ENCODE measurements around the gene ST6GAL2. TPM values are rescaled to one million over a fixed set of nuclear protein-coding genes. Genes with fewer than 3 reads are reported as not detected.

Gene ST6GAL2
- polyA plus RNA-seq, 1 of the 3 experiments (the other 2 are of a cell fraction) = 0.77 TPM

DNA sequence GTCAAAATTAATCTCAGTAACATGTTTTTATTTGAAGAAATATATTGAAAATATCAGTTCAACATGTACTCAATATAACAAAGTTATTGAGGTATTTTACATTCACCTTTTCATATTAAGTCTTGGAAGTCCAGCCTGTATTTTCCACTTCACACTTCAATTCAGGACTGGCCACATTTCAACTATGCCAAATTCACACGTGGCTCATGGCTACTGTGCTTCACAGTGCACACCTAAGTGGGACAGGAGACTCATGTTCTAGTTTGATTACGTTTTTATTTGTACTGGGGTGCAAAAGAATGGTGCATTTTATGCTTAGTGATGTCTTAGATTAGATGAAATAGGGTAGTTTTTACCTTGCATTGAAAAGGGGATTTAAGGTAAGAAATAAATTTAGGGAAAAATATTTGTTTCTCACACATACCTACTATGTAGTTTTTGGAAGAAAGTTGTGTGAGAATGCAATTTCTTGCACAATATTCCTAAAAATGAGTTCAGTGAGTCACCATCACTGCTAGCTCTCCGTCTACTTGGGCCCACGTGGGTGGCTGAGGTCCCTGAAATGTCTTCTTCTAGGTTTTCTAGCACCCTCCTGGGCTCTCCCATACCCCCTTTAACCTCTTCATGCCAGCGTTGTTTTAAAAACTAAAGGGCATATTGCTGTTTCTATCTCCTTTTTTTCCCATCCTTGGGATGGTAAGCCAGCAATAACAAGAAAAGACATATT lies 87.0 kb downstream of the ST6GAL2 start:
- H3K9me2 ChIP-seq = no peaks in the 10 kb centered on the region
- no peaks in the 10 kb centered on the region for H3F3A ChIP-seq (replicated peaks; ENCODE audit: insufficient read depth)
- TF ChIP-seq RXRA (IDR thresholded peaks at IDR 0.05; ENCODE audit: borderline replicate concordance, low read depth) (no peak), FOXJ3 (CRISPR knock-in tag; IDR thresholded peaks at IDR 0.05) (no peak), EP300 (IDR thresholded peaks at IDR 0.05; ENCODE audit: borderline replicate concordance in 1 of 2, low read depth in 1 of 2, low read length in 1 of 2) (no peak), MXI1 (IDR thresholded peaks at IDR 0.05; ENCODE audit: low read depth, low read length) (no peak)
- TF ChIP-seq, protein P1, sequence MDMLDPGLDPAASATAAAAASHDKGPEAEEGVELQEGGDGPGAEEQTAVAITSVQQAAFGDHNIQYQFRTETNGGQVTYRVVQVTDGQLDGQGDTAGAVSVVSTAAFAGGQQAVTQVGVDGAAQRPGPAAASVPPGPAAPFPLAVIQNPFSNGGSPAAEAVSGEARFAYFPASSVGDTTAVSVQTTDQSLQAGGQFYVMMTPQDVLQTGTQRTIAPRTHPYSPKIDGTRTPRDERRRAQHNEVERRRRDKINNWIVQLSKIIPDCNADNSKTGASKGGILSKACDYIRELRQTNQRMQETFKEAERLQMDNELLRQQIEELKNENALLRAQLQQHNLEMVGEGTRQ (IDR thresholded peaks at IDR 0.05; ENCODE audit: borderline replicate concordance, low read depth, low read length) = no peak
- TF ChIP-seq, protein P2, sequence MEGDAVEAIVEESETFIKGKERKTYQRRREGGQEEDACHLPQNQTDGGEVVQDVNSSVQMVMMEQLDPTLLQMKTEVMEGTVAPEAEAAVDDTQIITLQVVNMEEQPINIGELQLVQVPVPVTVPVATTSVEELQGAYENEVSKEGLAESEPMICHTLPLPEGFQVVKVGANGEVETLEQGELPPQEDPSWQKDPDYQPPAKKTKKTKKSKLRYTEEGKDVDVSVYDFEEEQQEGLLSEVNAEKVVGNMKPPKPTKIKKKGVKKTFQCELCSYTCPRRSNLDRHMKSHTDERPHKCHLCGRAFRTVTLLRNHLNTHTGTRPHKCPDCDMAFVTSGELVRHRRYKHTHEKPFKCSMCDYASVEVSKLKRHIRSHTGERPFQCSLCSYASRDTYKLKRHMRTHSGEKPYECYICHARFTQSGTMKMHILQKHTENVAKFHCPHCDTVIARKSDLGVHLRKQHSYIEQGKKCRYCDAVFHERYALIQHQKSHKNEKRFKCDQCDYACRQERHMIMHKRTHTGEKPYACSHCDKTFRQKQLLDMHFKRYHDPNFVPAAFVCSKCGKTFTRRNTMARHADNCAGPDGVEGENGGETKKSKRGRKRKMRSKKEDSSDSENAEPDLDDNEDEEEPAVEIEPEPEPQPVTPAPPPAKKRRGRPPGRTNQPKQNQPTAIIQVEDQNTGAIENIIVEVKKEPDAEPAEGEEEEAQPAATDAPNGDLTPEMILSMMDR (IDR thresholded peaks at IDR 0.05) = no peak
- TF ChIP-seq, protein P3, sequence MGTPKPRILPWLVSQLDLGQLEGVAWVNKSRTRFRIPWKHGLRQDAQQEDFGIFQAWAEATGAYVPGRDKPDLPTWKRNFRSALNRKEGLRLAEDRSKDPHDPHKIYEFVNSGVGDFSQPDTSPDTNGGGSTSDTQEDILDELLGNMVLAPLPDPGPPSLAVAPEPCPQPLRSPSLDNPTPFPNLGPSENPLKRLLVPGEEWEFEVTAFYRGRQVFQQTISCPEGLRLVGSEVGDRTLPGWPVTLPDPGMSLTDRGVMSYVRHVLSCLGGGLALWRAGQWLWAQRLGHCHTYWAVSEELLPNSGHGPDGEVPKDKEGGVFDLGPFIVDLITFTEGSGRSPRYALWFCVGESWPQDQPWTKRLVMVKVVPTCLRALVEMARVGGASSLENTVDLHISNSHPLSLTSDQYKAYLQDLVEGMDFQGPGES (IDR thresholded peaks at IDR 0.05; ENCODE audit: low read depth, low read length) = no peak
- H3K36me3 ChIP-seq (replicated peaks in 1 of 2; ENCODE audit: control insufficient read depth in 1 of 2, insufficient read depth in 2 of 2, low read length in 1 of 2) = no peaks in the 10 kb centered on the region
- ChIA-PET POLR2A (no interaction called here), CTCF (no interaction called here)
- H3K9ac ChIP-seq = no peak overlapping the region
- 34% methylated on average over 5 of the region's 5 CpGs for whole genome bisulfite sequencing (ENCODE audit: low lambda C conversion rate)
- no peaks in the 10 kb centered on the region for H4K20me1 ChIP-seq (ENCODE audit: insufficient read depth)
- no peak overlapping the region for H3K4me2 ChIP-seq
- H2AFZ ChIP-seq (ENCODE audit: low read depth) = no peak overlapping the region
- no peak overlapping the region for H3K27ac ChIP-seq (ENCODE audit: low read depth in 2 of 2, low read length in 1 of 2)
- H3K9me3 ChIP-seq = no peaks in the 10 kb centered on the region
- DNase-seq = no peak
- no peak overlapping the region for H3K4me3 ChIP-seq (ENCODE audit: low read depth in 2 of 2, low read length in 1 of 2)
- H3K79me2 ChIP-seq (ENCODE audit: insufficient read depth) = no peaks in the 10 kb centered on the region
- no peaks in the 10 kb centered on the region for H3K27me3 ChIP-seq (ENCODE audit: insufficient read depth)
- H3K4me1 ChIP-seq (ENCODE audit: control insufficient read depth in 1 of 2, insufficient read depth in 2 of 2, low read depth in 1 of 2, low read length in 1 of 2) = no peaks in the 10 kb centered on the region

DNA sequence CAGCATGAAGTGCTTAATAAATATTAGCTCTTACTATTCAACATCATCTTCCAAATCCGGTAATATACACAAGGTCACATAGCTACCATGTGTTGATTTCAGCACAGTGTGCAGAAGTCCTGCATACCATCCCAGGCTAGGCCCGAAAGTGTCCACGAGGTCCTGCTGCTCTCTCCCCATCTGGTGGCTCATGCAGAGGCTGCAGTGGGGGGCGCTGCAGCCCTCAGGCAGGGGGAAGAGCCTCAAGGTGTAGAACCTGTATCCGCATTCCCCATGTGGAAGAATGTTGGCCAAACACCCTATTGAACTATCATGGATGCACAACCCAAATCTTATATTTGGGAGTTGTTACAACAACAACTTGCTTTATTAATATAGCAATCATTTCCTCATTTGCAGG lies 88.5 kb downstream of the ST6GAL2 start:
- H3K9me3 ChIP-seq = no peaks in the 10 kb centered on the region
- no peaks in the 10 kb centered on the region for H3K27me3 ChIP-seq (ENCODE audit: insufficient read depth)
- no peaks in the 10 kb centered on the region for H3K79me2 ChIP-seq (ENCODE audit: insufficient read depth)
- no peaks in the 10 kb centered on the region for H3K36me3 ChIP-seq (replicated peaks in 1 of 2; ENCODE audit: control insufficient read depth in 1 of 2, insufficient read depth in 2 of 2, low read length in 1 of 2)
- no peaks in the 10 kb centered on the region for H3F3A ChIP-seq (replicated peaks; ENCODE audit: insufficient read depth)
- no peak overlapping the region for H3K4me3 ChIP-seq (ENCODE audit: low read depth in 2 of 2, low read length in 1 of 2)
- H3K4me2 ChIP-seq = no peak overlapping the region
- no peak overlapping the region for H2AFZ ChIP-seq (ENCODE audit: low read depth)
- DNase-seq = no peak
- no peaks in the 10 kb centered on the region for H3K4me1 ChIP-seq (ENCODE audit: control insufficient read depth in 1 of 2, insufficient read depth in 2 of 2, low read depth in 1 of 2, low read length in 1 of 2)
- no peaks in the 10 kb centered on the region for H3K9me2 ChIP-seq
- H4K20me1 ChIP-seq (ENCODE audit: insufficient read depth) = no peaks in the 10 kb centered on the region
- ChIA-PET CTCF (interaction anchor here (0.6 kb wide), 1 partner anchor 74 kb away, joined by 3 read pairs; no protein-coding TSS in a partner anchor), POLR2A (no interaction called here)
- 74% methylated on average over 5 of the region's 5 CpGs for WGBS (ENCODE audit: low lambda C conversion rate)
- no peak overlapping the region for H3K27ac ChIP-seq (ENCODE audit: low read depth in 2 of 2, low read length in 1 of 2)
- no peak overlapping the region for H3K9ac ChIP-seq
- TF ChIP-seq RAD21 (IDR thresholded peaks at IDR 0.05; ENCODE audit: low read length) (no peak), NRF1 (IDR thresholded peaks at IDR 0.05; ENCODE audit: low read depth, low read length) (no peak), SIN3A (IDR thresholded peaks at IDR 0.05; ENCODE audit: borderline replicate concordance, low read depth, low read length) (no peak), MXI1 (IDR thresholded peaks at IDR 0.05; ENCODE audit: low read depth, low read length) (no peak), FOXM1 (IDR thresholded peaks at IDR 0.05; ENCODE audit: low read depth) (no peak), TCF12 (IDR thresholded peaks at IDR 0.05) (no peak), FOXJ3 (CRISPR knock-in tag; IDR thresholded peaks at IDR 0.05) (no peak), ELF1 (IDR thresholded peaks at IDR 0.05) (no peak), GABPA (IDR thresholded peaks at IDR 0.05; ENCODE audit: low read depth) (no peak)
- TF ChIP-seq, protein P4, sequence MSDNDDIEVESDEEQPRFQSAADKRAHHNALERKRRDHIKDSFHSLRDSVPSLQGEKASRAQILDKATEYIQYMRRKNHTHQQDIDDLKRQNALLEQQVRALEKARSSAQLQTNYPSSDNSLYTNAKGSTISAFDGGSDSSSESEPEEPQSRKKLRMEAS (IDR thresholded peaks at IDR 0.05; ENCODE audit: low read depth) = no peak
- TF ChIP-seq, protein P5, sequence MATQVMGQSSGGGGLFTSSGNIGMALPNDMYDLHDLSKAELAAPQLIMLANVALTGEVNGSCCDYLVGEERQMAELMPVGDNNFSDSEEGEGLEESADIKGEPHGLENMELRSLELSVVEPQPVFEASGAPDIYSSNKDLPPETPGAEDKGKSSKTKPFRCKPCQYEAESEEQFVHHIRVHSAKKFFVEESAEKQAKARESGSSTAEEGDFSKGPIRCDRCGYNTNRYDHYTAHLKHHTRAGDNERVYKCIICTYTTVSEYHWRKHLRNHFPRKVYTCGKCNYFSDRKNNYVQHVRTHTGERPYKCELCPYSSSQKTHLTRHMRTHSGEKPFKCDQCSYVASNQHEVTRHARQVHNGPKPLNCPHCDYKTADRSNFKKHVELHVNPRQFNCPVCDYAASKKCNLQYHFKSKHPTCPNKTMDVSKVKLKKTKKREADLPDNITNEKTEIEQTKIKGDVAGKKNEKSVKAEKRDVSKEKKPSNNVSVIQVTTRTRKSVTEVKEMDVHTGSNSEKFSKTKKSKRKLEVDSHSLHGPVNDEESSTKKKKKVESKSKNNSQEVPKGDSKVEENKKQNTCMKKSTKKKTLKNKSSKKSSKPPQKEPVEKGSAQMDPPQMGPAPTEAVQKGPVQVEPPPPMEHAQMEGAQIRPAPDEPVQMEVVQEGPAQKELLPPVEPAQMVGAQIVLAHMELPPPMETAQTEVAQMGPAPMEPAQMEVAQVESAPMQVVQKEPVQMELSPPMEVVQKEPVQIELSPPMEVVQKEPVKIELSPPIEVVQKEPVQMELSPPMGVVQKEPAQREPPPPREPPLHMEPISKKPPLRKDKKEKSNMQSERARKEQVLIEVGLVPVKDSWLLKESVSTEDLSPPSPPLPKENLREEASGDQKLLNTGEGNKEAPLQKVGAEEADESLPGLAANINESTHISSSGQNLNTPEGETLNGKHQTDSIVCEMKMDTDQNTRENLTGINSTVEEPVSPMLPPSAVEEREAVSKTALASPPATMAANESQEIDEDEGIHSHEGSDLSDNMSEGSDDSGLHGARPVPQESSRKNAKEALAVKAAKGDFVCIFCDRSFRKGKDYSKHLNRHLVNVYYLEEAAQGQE (IDR thresholded peaks at IDR 0.05; ENCODE audit: low read depth, low read length) = no peak
- TF ChIP-seq, protein P6, sequence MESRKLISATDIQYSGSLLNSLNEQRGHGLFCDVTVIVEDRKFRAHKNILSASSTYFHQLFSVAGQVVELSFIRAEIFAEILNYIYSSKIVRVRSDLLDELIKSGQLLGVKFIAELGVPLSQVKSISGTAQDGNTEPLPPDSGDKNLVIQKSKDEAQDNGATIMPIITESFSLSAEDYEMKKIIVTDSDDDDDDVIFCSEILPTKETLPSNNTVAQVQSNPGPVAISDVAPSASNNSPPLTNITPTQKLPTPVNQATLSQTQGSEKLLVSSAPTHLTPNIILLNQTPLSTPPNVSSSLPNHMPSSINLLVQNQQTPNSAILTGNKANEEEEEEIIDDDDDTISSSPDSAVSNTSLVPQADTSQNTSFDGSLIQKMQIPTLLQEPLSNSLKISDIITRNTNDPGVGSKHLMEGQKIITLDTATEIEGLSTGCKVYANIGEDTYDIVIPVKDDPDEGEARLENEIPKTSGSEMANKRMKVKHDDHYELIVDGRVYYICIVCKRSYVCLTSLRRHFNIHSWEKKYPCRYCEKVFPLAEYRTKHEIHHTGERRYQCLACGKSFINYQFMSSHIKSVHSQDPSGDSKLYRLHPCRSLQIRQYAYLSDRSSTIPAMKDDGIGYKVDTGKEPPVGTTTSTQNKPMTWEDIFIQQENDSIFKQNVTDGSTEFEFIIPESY (IDR thresholded peaks at IDR 0.05; ENCODE audit: borderline replicate concordance, low read depth) = no peak
